A549 (cell line): Measurements from ENCODE around the gene KCNA5.

Experiments
- CHD4 ChIP-seq: fragments of 200-600 bp; sonication (generic); IDR thresholded peaks from 2 replicates; pipeline ENCODE4 v1.6.1; 2016; ENCODE audit warnings: antibody characterized with exemption, mild to moderate bottlenecking, borderline replicate concordance
- CTCF ChIP-seq: fragments of >200 bp; sonication (Bioruptor Twin); formaldehyde crosslinking; IDR thresholded peaks from 3 replicates; pipeline ENCODE4 v1.5.1; 2016
- GATA3 ChIP-seq: IDR thresholded peaks from 2 replicates; pipeline ENCODE4 v1.6.1; 2012; ENCODE audit warnings: borderline replicate concordance
- HDAC2 ChIP-seq: fragments of 200-600 bp; sonication (generic); IDR thresholded peaks from 2 replicates; pipeline ENCODE4 v1.6.1; 2016
- MAX ChIP-seq: IDR thresholded peaks from 2 replicates; pipeline ENCODE4 v1.6.1; 2012
- POLR2A ChIP-seq: IDR thresholded peaks from 2 replicates; pipeline ENCODE4 v1.6.1; 2012; ENCODE audit warnings: mild to moderate bottlenecking, low read length
- RAD21 ChIP-seq, 2 experiments: fragments of >200 bp in 1 of 2; sonication (Bioruptor Twin) in 1 of 2; formaldehyde crosslinking in 1 of 2; IDR thresholded peaks in 1 of 2; conservative IDR thresholded peaks in 1 of 2; 2 replicates in 1 of 2; 3 replicates in 1 of 2; pipeline ENCODE4 v1.6.1; 2012 to 2018; ENCODE audit warnings: inconsistent platforms in 1 of 2
- RCOR1 ChIP-seq: fragments of 150-350 bp; IDR thresholded peaks from 2 replicates; pipeline ENCODE4 v1.6.1; 2014; ENCODE audit warnings: antibody characterized with exemption, low read length, low read depth
- SMC3 ChIP-seq: fragments of >200 bp; sonication (Bioruptor Twin); formaldehyde crosslinking; IDR thresholded peaks from 3 replicates; pipeline ENCODE4 v1.6.1; 2018; ENCODE audit warnings: inconsistent platforms
- TP53 ChIP-seq: fragments of 250-450 bp; sonication (Bioruptor Pico); IDR thresholded peaks from 2 replicates; pipeline ENCODE4 v1.5.0; 2021; ENCODE audit warnings: mild to moderate bottlenecking, moderate library complexity
- ZC3H11A ChIP-seq: fragments of 450-650 bp; IDR thresholded peaks from 2 replicates; pipeline ENCODE4 v1.6.1; 2014; ENCODE audit warnings: antibody characterized with exemption, mild to moderate bottlenecking

GRCh38 chr12:5013266-5013730, 30.4 kb upstream of the KCNA5 start:
- TF ChIP-seq POLR2A, result no peak
- no peak for TF ChIP-seq RCOR1
- no peak for TF ChIP-seq SMC3
- TF ChIP-seq CTCF, result no peak
- no peak for TF ChIP-seq GATA3
- no peak for TF ChIP-seq ZC3H11A
- TF ChIP-seq CHD4, result no peak
- TF ChIP-seq HDAC2, result no peak
- no peak for TF ChIP-seq RAD21 (conservative IDR thresholded peaks at IDR 0.05 in 1 of 2, IDR thresholded peaks at IDR 0.05 in 1 of 2)
- TF ChIP-seq MAX, result no peak
- TF ChIP-seq TP53 (CRISPR knock-in tag), result no peak
